Smooth muscle cell (in vitro differentiated cells): Measurements from ENCODE around the gene VTI1A. TPM values are rescaled to one million over a fixed set of nuclear protein-coding genes. Genes with fewer than 3 reads are reported as not detected.

Source experiments
- DNase-seq: peaks from one replicate; lab custom pipeline; 2025; ENCODE audit not compliant: unreplicated experiment; lab: John Stamatoyannopoulos, UW
- H2AFZ ChIP-seq: fragments of 200-600 bp; sonication (generic); 2 replicates; pipeline ENCODE4 v1.6.0; 2016; ENCODE audit warnings: antibody characterized with exemption, low read depth, mild to moderate bottlenecking
- H3F3A ChIP-seq: fragments of 200-600 bp; sonication (generic); 2 replicates; pipeline ENCODE4 v1.6.0; 2017; ENCODE audit warnings: antibody characterized with exemption, low read depth
- H3K27ac ChIP-seq: fragments of 200-600 bp; sonication (generic); 2 replicates; pipeline ENCODE4 v1.5.1; 2016; ENCODE audit warnings: low read depth, mild to moderate bottlenecking
- H3K27me3 ChIP-seq: fragments of 200-600 bp; sonication (generic); 2 replicates; pipeline ENCODE4 v1.6.1; 2016; ENCODE audit warnings: low read depth, mild to moderate bottlenecking
- H3K36me3 ChIP-seq: fragments of 200-600 bp; sonication (generic); 2 replicates; pipeline ENCODE4 v1.5.1; 2016; ENCODE audit warnings: low read depth
- H3K4me1 ChIP-seq: fragments of 200-600 bp; sonication (generic); 2 replicates; pipeline ENCODE4 v1.5.1; 2016; ENCODE audit warnings: low read depth
- H3K4me2 ChIP-seq: fragments of 200-600 bp; sonication (generic); 2 replicates; pipeline ENCODE4 v1.6.0; 2016; ENCODE audit warnings: mild to moderate bottlenecking
- H3K4me3 ChIP-seq: fragments of 200-600 bp; sonication (generic); 2 replicates; pipeline ENCODE4 v1.5.1; 2016; ENCODE audit warnings: mild to moderate bottlenecking
- H3K79me2 ChIP-seq: fragments of 200-600 bp; sonication (generic); 2 replicates; pipeline ENCODE4 v1.6.0; 2016; ENCODE audit warnings: low read depth, mild to moderate bottlenecking
- H3K9ac ChIP-seq: fragments of 200-600 bp; sonication (generic); 2 replicates; pipeline ENCODE4 v1.6.0; 2016; ENCODE audit warnings: low read depth
- H3K9me3 ChIP-seq: fragments of 200-600 bp; sonication (generic); replicated peaks from 2 replicates; pipeline ENCODE4 v1.5.1; 2016; ENCODE audit warnings: low read depth
- H4K20me1 ChIP-seq: fragments of 200-600 bp; sonication (generic); 2 replicates; pipeline ENCODE4 v1.6.0; 2016; ENCODE audit warnings: low read depth
- CTCF ChIP-seq: fragments of 200-600 bp; sonication (generic); IDR thresholded peaks from 2 replicates; pipeline ENCODE4 v1.5.1; 2017; ENCODE audit warnings: borderline replicate concordance, mild to moderate bottlenecking, antibody characterized with exemption; ENCODE audit not compliant: insufficient read depth, poor library complexity, severe bottlenecking
- WGBS: methylation state at CpG from one replicate; pipeline ENCODE4 v1.1.7; 2016; ENCODE audit warnings: low lambda C conversion rate; 5-methylcytosine and 5-hydroxymethylcytosine counted together
- polyA plus RNA-seq: library from polyadenylated mRNA; unstranded; fragments of >200 nt; fragmentation: Nextera tagmentation; extraction: Ambion mirVana; gene quantifications from 2 replicates; pipeline ENCODE4 v1.2.1, GENCODE V29; 2016
- total RNA-seq: library from RNA; depleted of rRNA; stranded (reverse); fragments of >200 nt; gene quantifications from 2 replicates; pipeline ENCODE4 v1.2.3, GENCODE V29; 2014

Gene VTI1A
- total and polyA plus RNA-seq, 2 experiments from 2014 or later: 14.0 to 21.8 TPM

- Histone ChIP-seq H3F3A (no peaks in the 10 kb centered on the region), H3K27me3 (no peaks in the 10 kb centered on the region), H3K4me2 (no peak overlapping the region), H3K79me2 (no peaks in the 10 kb centered on the region), H3K4me1 (peaks cover 11% of the 10 kb centered on the region), H4K20me1 (no peaks in the 10 kb centered on the region), H3K36me3 (no peaks in the 10 kb centered on the region), H3K9ac (no peak overlapping the region), H3K4me3 (no peak overlapping the region), H3K27ac (no peak overlapping the region), H3K9me3 (no peaks in the 10 kb centered on the region), H2AFZ (no peak overlapping the region)
- 88% methylated on average over 4 of the region's 4 CpGs for WGBS
- DNase-seq: no peak
- TF ChIP-seq CTCF: no peak
Measured at GRCh38 chr10:112558476-112559142, 111.6 kb downstream of the VTI1A start.

- H3K27ac ChIP-seq: no peak overlapping the region
- no peak overlapping the region for H2AFZ ChIP-seq
- H4K20me1 ChIP-seq: no peaks in the 10 kb centered on the region
- whole genome bisulfite sequencing: 77% methylated on average over 4 of the region's 4 CpGs
- no peak overlapping the region for H3K4me3 ChIP-seq
- no peaks in the 10 kb centered on the region for H3K9me3 ChIP-seq
- no peak overlapping the region for H3K4me2 ChIP-seq
- no peak overlapping the region for H3K9ac ChIP-seq
- DNase-seq: no peak
- TF ChIP-seq CTCF: no peak
- H3K36me3 ChIP-seq: no peaks in the 10 kb centered on the region
- no peaks in the 10 kb centered on the region for H3F3A ChIP-seq
- H3K79me2 ChIP-seq: no peaks in the 10 kb centered on the region
- H3K4me1 ChIP-seq: peaks cover 11% of the 10 kb centered on the region
- H3K27me3 ChIP-seq: no peaks in the 10 kb centered on the region
Measured at GRCh38 chr10:112559349-112559748, 112.3 kb downstream of the VTI1A start.

GRCh38 chr10:112562122-112562521 lies 115.1 kb downstream of the VTI1A start:
- no peaks in the 10 kb centered on the region for H3F3A ChIP-seq
- no peak overlapping the region for H2AFZ ChIP-seq
- H3K27ac ChIP-seq: no peak overlapping the region
- TF ChIP-seq CTCF: no peak
- H3K36me3 ChIP-seq: no peaks in the 10 kb centered on the region
- H3K79me2 ChIP-seq: no peaks in the 10 kb centered on the region
- H4K20me1 ChIP-seq: no peaks in the 10 kb centered on the region
- H3K9me3 ChIP-seq: no peaks in the 10 kb centered on the region
- H3K4me3 ChIP-seq: no peak overlapping the region
- no peaks in the 10 kb centered on the region for H3K27me3 ChIP-seq
- 89% methylated on average over 3 of the region's 3 CpGs for WGBS
- peaks cover 13% of the 10 kb centered on the region for H3K4me1 ChIP-seq
- H3K9ac ChIP-seq: no peak overlapping the region
- no peak overlapping the region for H3K4me2 ChIP-seq
- DNase-seq: no peak
